Measurements from ENCODE around the gene OR51E1.

DNA sequence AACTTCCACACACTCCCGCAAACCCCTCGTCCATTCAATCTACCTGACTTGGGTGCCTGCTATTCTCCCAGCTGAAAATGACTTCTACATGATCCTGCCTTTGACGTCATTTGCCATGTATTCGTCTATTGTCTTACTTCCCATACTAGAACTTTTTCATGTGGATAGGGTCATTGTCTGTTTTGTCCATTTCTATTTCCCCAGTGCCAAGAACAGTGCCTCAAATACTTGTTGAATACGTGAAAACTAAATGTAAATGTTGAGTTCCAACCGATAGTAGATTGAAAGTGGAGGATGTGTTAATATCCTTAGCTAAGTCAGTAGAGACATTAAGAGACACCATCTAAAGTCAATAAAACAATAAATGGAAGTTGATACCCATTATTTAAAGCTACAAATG lies 36.7 kb upstream of the OR51E1 start:
- TF ChIP-seq GATA2 (IDR thresholded peaks at IDR 0.05; ENCODE audit: low read depth, low read length), result no peak
- TF ChIP-seq GATA3 (IDR thresholded peaks at IDR 0.05; ENCODE audit: low read depth, low read length), result no peak

Data from SH-SY5Y (cell line).